GM18861 (cell line): ENCODE measurements around the gene HOXB7.

Source experiments
- ATAC-seq: cut with Tn5 transposase; IDR thresholded peaks from one replicate; pipeline ENCODE4 v1.9.1; 2021; ENCODE audit not compliant: unreplicated experiment

Gene HOXB7

DNA sequence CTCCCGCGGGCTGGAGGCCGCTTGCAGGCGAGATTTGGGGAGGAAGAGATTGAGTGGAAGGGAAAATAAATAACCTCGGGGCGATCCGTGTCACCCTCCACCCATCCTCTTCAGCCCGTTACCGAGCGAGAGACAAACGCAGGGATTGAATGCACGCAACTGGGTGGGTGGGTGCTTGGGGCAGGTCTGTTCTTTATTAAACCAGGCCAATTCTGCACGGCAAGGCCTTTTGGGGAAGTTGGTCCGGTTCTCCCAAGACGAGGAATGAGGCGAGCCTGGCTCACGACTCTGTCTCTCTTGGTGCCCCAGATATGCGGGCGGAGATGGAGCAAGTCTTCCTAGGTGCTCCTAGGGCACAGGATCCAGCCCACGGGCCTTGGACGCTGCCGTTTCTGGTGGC lies 396 bp upstream of the HOXB7 start:
- ATAC-seq = no peak

GRCh38 chr17:48609759-48610281 lies 997 bp downstream of the HOXB7 start:
- no peak for ATAC-seq

GRCh38 chr17:48609033-48609432 lies 1.8 kb downstream of the HOXB7 start:
- ATAC-seq = no peak

DNA sequence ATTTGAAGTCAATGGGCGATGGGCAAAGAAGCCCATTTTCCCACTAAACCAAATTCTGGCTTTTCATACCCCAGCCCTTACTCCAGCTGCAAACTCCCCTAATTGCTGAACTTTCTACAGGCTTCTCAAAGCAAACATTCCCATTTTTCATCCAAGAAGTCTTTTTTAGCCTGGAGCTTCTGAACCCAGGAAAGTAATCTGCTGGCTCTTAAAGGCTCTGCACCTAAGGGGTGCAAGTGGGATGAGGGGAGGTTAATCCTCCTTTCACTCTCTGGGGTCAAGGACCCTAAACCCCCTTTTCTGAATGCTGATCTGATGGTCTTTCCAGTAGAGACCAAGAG lies 2.4 kb downstream of the HOXB7 start:
- no peak for ATAC-seq

- no peak for ATAC-seq
Measured at GRCh38 chr17:48606892-48607614, 3.8 kb downstream of the HOXB7 start.

DNA sequence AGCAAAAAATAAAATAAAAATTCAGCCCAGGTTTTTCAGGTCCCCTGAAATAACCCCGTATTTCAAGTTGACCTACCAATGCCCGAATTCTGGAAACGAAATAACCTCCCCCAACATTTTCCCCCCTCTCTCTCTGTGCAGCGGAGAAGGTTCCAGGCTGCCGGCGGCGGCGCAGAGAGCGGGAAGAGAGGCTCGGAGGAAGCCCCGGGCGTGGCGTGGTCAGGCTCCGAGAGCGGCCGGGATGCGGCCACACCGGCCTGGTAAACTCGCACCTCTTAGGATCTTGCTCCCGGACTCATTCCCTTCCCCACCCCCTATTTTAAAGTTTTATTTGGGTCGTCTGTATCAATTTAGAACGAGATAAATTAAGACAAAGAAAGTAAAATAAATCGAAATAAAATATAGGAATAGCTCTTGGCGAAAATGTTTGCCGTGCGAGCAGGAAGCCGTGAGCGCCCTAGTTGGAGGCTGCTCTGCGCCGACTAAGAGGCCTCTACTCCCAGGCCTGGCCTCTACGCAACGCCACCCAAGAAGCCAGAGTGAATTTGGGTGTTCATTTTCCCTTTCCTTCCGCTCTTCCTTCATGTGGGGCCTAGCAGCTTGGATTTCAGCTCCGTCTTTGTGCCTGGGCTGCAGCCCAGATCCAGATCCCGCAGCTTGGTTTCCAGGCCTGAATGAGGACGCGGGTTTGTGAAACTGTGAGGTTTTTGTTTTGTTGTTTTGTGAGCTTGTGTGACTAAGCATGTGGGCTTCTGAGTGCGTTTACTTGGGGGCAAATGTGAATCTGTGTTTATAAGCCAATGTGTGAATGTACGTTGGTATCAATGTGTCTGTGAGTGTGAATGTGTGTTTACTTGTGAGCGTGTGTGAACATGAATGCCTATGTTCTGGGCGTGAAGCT lies 4.6 kb downstream of the HOXB7 start:
- ATAC-seq = no peak

GRCh38 chr17:48605409-48605919 lies 5.4 kb downstream of the HOXB7 start:
- ATAC-seq = no peak

DNA sequence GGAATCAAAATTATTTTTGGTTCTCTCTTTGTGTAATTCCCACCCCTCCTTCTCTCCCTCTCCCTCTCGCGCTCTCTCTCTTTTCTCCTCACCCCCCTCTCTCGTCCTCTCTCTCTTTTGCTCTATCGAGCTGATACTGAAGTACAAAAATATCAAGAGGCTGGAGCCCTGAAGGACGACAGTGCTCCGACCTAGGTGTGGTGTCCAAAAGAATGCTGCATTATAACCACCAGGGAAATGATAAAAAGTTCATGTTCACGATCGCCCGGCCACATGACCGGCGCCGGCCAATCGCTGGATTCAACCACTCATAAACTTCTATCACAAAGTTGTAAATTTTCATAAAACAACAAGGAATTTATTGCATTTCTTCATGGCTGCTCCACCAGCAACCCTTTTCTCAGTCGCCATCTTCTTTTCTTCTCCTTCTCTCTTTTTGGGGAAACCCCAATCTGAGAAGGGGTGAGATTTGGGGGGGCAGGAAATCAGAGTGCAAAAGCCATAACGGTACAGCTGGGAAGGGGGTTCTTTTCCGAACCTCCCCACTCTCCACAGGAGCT lies 6.0 kb downstream of the HOXB7 start, which contains the start of gene HOXB6:
Gene HOXB6, minus strand, starts transcription at position 217 of the 560 bp plus-strand sequence. CDS start 6,836 bp downstream, outside the sequence.
- no peak for ATAC-seq

DNA sequence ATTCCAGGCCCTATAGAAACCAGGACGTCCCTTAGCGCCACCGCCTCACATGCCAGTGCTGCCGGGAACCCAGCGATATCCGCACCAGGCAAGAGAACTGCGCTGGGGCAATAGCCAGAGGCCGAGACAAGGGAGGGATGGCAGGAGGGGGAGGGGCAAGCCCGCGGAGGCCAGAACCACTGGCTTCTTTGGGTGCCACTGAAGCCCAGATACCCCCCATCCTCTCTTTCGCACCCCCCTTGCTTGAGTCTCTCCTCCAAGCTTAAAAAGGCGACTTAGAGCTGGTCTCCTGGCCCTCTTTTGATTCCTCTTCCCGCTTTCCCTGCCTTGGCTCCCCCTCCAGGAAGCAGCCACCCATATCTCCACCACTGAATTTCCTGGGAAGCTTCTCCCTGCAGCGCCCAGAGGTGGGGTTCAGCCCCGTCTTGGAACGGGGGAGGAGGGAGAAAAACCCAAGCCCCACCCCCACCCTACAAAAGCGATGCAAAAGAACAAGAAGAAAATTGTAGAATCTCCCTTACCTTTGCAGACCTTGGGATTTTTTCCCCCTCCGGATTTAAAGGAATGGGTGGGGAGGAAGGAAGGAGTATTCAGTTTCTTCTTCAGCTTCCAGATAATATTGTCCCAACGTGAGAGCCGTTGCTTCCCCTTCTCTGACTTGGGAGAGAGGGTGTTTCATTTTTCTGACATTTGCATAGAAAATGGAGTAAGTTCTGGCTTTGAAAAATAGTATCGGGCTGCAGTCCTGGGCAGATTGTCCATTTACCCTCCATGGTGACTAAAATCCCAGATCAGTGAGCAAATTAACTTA lies 6.7 kb downstream of the HOXB7 start:
- no peak for ATAC-seq

DNA sequence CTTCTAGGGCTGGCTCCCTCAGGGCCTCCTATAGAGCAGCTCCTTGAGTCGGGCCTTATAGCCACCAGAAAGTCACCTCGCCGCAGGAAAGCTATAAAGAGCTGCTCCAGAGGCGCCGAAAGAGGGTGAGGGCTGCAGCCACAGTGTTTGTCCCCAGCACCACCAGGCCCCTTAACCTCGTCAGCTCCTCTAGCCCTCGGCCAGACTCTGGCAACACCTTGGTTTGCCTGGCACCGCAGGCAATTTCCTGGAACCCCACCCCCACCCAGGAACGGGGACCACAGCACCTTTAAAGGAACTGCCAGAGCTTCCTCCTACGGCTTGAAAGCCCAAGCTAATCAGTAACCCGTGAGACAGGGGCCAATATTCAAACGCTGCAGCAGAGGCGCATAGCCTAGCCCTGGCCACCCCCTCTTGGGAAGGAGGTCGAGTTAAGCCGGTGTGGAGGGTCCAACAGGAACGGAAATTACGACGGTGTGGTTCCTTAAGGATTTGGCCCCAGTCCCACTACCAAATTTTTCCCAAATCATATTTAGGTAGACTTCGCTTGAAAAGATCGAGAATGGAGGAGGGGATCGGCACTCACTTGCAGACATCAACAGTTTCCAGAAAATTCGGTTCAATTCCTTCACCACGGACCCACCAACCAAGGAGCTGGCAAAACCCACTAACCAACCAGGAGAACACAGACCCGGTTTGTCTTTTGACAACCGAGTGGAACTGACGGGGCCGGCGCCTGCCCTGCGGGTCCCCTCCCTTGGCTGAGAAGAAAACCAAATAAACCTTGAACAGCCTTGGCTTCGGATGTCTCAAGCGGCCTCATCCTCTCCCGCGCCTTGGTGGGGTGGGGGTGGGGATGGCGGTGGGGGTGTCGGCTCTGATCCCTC lies 9.0 kb downstream of the HOXB7 start:
- ATAC-seq = no peak

DNA sequence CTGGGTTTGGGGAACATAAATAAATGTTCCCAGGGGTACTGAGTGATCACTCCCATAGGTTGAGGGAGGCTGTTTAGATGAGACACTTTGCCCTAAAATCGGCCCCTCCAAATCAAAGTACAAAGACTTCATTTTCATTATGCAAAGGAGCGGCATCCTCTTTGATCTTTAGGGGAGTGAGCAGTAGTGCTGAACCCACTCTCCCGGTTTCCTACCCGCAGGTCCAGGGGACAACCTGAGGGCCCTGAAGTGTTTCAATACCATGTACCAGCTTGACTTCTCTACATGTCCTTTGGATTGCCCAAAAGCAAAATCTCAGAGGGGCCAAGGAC lies 9.6 kb downstream of the HOXB7 start:
- no peak for ATAC-seq

GRCh38 chr17:48600244-48601098 lies 10.3 kb downstream of the HOXB7 start:
- no peak for ATAC-seq

DNA sequence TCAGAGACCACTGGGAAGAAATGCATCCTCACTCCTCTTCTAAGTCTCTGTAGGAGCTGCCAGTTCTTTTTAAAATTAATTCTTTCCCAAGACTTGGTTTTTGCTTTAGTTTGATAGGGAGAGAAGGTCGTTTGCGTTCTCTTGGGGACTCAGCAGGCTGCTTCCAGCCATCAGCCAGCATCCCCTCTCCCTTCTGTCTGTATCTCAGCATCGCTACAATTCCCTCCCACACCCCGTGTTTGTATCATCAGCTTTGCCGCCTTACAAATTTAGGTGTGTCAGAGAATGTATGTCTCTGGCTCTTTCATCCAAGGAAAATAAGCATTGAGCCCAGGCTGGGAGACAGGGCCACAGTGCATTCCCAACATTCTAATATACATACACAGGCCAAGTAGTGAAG lies 11.5 kb downstream of the HOXB7 start:
- no peak for ATAC-seq

DNA sequence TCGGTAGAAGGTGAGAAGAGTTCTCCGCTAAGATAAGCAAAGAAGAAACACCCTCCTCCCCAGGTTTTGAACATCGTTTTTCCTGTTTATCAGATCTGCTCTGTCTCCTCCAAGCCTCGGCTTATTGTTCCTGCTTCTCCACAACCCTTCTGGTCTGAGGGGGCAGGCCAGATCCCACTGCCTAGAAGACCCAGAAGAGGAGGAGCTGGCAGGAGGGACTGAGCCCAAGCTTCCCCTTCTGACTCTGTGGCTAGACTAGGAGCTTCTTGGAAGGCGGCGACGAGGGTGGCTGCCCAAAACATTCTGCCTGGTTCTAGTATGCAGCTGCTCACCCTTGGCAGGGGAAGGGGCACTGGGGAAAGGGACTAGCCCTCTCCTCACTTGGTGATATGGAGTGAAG lies 12.1 kb downstream of the HOXB7 start:
- no peak for ATAC-seq

GRCh38 chr17:48597778-48598631 lies 12.8 kb downstream of the HOXB7 start:
- ATAC-seq = no peak

GRCh38 chr17:48597528-48597777 lies 13.4 kb downstream of the HOXB7 start:
- ATAC-seq = no peak

- ATAC-seq = no peak
Measured at GRCh38 chr17:48596735-48597527, 13.9 kb downstream of the HOXB7 start.
